T-helper 1 cell (primary cell): ENCODE measurements around the gene ATAD3B.

ENCODE experiments used
- DNase-seq, 5 donors: peaks; one replicate each; pipeline ENCODE4 v3.0.0-alpha.2; 2012 to 2020

The ATAD3B gene

DNA sequence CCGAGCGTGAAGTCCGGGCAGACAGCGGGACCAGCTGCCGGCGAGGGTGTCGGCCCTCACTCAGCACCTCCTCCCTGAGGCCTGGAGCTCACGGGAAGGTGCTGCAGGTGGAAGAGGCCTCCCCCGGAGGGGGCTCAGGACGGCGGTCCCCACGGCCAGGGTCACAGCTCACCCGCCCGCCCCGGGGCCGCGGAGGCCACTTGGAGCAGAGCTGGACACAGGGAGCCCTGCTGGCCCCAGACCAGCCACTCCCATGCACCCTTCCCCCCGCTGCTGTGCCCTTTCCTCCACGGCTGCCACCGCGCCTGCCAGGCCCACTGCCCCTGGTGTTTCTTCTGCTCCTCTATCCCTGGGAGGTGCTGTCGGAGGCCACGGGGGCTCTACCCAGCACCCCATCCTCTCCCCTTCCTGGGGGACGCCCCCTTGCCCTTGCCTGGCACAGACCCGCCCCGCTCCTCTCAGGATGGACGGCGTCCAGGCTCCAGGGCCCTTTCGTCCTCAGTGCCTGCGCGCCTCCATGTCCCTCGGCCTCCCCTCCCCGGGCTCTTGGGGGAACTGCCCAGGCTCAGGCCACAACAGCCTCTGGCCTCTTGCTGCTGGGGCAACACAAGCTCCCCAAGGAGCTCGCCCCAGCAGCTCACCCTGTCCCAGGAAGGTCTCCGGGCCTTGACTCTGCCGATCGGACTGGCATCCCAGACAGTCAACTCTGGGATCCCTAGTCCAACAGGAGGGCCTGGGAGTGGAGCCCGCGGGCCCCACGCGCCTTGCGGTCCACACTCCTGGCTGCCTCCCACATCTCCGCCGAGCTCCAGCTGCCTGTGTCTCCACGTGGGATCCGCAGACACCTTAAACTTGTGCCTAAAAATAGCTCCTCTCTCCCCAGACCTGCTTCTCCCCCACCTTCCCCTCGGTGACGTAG, 64.7 kb downstream of the ATAD3B start:
- no peak for DNase-seq

GRCh38 chr1:1536938-1537546, 65.5 kb downstream of the ATAD3B start:
- no peak for DNase-seq

DNA sequence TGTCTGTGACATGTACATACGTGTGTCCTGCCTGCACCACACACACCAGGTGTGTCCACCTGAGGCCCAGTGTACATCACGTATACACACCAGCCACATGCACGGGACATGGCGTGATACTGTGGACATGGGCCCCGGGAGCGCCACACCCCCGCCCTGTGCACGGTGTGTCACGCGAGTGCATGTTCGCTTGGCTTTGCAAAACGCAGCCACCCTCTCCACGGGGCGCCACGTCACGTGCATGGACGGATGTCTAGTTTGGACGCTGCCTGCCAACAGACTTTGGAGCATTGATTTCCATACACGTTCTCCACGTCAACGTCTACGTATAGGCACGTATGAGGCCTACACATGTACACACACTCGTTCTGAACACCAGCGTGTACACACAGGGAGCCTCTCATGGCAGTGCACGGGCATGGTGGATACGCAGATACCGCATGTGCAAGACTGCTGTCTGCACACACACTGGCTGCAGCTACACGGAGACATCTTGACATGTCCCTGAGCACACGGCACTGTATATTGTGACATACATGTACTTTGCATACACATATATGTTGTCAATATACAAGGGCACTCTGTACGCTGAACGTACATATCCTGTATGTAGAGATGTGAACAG, 66.2 kb downstream of the ATAD3B start:
- DNase-seq: no peak

DNA sequence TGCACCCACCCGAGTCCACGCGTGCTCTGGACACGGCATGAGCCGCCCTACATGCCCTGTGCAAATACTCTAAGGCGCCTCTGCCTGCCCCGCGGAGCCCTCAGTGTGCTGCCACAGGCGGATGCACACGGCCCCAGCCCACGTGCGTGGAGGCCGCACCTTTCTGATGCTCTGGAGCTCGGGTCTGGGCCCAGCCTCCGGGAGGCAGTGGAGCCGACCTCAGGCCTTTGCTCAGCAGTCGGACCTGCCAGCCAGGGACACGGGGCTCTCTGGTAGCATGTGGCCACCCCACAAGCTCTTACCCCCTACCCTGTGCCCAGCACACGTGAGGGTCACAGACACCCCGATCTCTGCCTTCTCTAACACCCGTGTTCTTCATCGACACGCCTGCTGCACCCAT, 66.8 kb downstream of the ATAD3B start:
- DNase-seq: no peak

DNA sequence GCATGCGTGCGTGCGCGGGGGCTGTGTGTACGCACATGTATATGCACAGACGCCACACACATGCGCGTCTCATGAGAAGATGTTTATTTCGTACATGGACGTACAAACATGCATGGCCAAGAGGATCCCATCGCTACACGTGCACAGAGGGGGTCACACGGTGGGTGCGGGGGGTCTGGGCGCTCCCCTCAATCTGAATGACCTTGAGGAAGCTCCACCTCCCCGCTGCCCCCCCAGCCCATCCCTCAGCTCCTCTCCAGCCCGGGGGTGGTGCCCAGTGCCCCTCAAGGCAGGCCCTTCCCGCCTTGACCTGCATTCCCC, 67.4 kb downstream of the ATAD3B start:
- no peak for DNase-seq

DNA sequence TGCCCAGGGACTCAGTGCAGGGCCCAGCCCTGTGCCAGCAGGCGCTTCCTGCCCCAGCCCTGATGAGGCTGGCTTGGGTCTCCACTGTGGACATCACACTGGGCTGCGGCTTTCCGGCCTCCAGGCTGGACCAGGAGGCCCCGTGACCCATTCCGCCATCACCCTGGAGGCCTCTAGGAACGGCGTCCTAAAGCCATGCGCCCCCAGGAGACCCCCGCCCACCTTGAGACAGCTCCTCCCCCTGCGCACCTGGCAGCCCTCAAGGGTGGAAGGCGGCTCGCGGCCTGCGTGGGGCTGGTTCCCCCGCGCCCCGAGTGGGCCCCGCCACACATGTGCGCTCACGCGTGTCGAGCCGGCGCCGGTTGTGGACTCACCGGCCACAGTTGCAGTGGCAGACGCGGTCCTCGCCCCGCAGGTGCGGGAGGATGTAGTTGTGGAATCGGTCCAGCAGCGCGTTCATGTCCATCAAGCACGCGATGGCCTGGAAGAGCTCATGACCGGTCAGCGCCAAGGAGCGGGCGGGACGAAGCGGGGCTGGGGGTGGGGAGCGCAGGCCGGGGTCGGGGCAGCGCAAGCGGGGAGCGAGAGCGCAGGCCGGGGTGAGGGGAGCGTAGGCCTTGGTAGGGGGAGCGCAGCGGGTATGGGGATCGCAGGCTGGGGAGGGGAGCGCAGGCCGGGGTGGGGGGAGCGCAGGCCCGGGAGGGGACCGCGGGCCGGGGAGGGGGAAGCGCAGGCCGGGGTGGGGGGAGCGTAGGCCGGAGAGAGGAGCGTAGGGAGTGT, 67.9 kb downstream of the ATAD3B start:
- DNase-seq: no peak

GRCh38 chr1:1540090-1540817, 68.7 kb downstream of the ATAD3B start, which contains the start of gene TMEM240:
Gene TMEM240 (minus strand): TSS chr1:1540624. CDS start chr1:1540346, 278 bp downstream.
- DNase-seq: peak in 3 of 5 donors; percentile 25 to 49 (median 43)

GRCh38 chr1:1540818-1541628, 69.5 kb downstream of the ATAD3B start:
- no peak for DNase-seq

- DNase-seq: no peak
Observed at GRCh38 chr1:1541956-1542765, 70.6 kb downstream of the ATAD3B start.

GRCh38 chr1:1542766-1543705, 71.5 kb downstream of the ATAD3B start:
- DNase-seq: no peak

GRCh38 chr1:1543706-1544099, 72.1 kb downstream of the ATAD3B start:
- no peak for DNase-seq

- DNase-seq: no peak
Observed at GRCh38 chr1:1544544-1544943, 73.0 kb downstream of the ATAD3B start.
